Choroid plexus epithelial cell (primary cell): ENCODE data around the gene BEND6.
A peak's percentile ranks its signal among the peaks of the same experiment; 100 is the strongest.

ENCODE experiments used
- DNase-seq: peaks from one replicate; pipeline ENCODE4 v3.0.0-alpha.2; 2010; ENCODE audit warnings: low read depth
- H3K4me3 ChIP-seq: 2 replicates; pipeline ENCODE4 v1.5.1; 2011; ENCODE audit warnings: low read depth, mild to moderate bottlenecking, control low read depth, low read length, moderate library complexity
- TF ChIP-seq, protein P1 (sequence below): conservative IDR thresholded peaks from 2 replicates; pipeline ENCODE4 v1.5.1; 2011; ENCODE audit warnings: low read depth, mild to moderate bottlenecking, control low read depth, inconsistent platforms, low read length, moderate library complexity

BEND6 gene

DNA sequence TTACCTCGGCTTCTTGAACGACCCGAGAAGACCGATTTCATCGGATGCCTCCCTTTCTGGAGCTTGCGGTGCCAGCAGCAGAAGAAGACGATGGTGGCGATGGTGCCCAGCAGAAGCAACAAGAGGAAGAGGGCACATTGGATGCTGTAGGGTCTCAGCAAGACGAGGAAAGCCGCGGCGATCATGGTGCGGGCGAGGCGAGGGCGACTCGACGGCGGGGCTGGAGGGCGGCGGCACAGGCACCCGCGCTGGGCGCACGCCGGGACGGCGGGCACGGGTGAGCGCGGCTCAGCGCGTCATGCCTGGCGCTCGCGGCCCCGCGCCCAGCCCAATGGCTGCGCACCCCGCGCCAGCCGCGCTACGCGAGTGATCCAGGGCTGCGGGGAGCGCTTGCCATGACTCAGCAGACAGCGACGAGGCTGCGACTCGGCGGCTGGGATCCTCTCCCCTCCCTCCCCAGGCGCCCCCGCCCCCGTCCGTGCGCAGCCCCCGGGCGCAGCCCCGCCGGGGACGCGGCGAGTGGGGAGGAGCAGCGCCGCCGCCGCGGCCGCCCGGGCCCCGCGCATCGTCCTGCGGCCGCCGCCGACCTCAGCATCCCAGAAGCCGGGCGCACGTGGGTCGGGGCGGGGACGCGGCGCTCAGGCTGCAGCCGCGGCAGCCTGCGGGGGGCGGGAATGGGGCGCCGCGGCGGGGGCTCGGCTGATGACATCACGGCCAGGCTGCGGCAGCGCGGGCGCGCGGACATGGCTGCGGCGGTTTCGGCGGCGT lies at the start of gene BEND6:
Gene BEND6 (plus strand): TSS at position 705 of the 768 bp plus-strand sequence. CDS start 26,704 bp downstream, outside the sequence.
- peak; percentile 81 for DNase-seq
- peak within 1 kb of the TSS; percentile 81 for H3K4me3 ChIP-seq
- TF ChIP-seq, protein P1, sequence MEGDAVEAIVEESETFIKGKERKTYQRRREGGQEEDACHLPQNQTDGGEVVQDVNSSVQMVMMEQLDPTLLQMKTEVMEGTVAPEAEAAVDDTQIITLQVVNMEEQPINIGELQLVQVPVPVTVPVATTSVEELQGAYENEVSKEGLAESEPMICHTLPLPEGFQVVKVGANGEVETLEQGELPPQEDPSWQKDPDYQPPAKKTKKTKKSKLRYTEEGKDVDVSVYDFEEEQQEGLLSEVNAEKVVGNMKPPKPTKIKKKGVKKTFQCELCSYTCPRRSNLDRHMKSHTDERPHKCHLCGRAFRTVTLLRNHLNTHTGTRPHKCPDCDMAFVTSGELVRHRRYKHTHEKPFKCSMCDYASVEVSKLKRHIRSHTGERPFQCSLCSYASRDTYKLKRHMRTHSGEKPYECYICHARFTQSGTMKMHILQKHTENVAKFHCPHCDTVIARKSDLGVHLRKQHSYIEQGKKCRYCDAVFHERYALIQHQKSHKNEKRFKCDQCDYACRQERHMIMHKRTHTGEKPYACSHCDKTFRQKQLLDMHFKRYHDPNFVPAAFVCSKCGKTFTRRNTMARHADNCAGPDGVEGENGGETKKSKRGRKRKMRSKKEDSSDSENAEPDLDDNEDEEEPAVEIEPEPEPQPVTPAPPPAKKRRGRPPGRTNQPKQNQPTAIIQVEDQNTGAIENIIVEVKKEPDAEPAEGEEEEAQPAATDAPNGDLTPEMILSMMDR, result no peak

GRCh38 chr6:56905378-56905777 lies 49.5 kb upstream of the BEND6 start:
- no peak overlapping the region for H3K4me3 ChIP-seq
- no peak for DNase-seq
- TF ChIP-seq, protein P1, result no peak

DNA sequence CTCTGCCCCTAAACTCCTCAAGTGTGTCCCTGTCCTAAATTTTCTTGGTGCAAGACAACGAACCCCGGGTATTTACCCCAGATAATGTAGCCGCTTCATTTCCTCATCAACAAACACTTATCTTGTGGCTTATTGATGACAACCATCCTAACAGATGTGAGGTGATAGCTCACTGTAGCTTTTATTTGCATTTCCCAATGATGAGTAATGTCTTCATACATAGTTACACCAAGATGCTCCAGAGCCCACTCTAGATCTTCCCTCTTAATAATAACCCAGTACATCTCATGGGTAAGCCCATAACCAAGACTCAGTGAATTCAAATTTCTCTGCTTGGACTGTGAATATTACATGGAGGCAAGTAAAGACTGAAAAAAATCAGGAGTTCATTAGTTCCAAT lies 48.2 kb upstream of the BEND6 start:
- peak; percentile 44 for DNase-seq
- TF ChIP-seq, protein P1, result no peak
- no peak overlapping the region for H3K4me3 ChIP-seq

DNA sequence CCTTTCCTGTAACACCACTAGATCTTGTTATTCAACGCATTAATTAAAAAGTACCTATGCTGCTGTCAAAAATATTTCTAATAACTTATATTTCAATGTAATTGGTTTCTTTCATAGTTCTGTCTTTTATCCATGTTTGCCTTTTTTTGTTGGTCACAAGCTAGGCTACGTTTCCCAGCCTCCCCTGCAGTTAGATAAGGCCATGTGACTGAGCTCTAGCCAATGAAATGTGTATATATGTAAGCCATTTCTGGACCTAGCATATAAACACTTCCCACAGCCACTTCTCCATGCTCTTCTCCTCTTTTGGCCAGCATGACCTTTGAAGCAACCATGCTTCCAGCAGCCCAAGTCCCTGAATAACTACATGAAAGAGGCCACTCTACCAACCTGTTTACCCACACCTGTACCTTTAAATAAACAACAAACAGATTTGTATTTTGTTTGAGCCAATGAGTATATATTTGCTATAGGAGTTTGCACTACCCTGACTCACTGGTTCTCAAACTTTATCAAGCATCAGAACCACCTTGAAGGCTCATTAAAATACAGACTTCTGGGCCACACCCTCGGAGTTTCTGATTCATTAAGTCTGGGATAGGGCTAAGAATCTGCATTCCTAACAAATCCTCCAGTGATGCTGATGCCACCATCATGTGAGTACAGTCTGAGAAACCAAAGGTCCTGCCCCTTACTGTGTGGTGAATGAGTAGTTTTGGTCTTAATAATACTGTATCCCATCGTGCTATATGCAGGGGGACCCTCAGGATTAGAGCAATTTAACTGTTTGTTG lies 45.6 kb upstream of the BEND6 start:
- TF ChIP-seq, protein P1, result no peak
- no peak for DNase-seq
- H3K4me3 ChIP-seq, result no peak overlapping the region

DNA sequence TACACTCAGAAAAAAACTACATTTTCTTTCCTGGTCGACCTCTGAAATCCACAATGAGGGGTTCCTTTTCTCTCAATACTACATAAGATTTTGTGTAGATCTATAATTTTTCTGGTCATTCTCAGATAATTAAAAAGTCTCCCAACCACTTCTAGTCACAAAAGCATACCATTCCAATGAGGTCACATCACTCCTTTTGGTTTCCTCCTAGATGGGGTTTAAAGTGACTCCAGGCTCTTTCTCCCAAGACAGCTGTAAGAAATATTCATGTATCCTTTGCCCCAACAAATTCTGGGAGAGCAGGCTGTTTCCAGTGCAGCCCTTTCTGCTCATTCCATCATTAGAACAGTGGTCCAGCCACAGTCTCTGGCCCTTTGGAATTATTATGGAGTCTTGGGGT lies 43.1 kb upstream of the BEND6 start:
- TF ChIP-seq, protein P1, result no peak
- peak; percentile 65 for DNase-seq
- H3K4me3 ChIP-seq, result no peak overlapping the region

DNA sequence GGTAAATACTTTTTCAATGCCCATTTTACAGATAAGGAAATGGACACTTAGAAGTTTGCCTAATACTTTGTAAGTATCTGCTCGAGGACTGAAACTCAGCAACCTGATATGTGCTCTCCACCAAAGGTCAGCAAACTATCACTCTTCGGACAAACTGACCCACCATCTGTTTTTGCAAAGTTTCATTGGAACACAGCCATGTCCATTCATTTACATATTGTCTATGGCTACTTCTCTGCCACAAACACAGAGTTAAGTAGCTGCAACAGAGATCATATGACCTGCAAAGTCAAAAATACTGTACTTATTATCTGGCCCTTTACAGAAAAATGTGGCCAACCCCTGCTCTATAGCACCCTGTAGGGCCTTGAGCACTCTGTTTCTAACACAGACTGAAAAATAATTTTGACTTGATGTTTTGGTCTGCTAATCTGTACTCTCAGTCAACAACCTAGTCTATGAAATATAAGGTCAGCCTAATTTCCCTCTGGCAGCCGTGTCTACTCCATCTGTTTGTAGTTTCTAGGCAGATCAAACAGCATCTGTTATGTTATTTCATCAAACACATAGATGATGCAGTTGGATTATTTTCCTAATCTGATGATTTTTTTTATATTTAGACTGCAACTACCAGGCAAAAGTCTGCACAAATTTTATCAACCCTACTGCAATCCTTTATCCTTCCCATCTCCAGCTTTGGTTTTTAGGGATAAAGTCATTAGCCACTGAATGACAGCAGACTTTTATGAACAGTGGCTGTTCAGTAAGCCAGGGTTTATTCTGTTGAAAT lies 41.4 kb upstream of the BEND6 start:
- TF ChIP-seq, protein P1, result no peak
- peak; percentile 66 for DNase-seq

More for the DNA sequence above, 41.4 kb upstream of the BEND6 start:
- H3K4me3 ChIP-seq, result no peak overlapping the region
